CD14-positive monocyte (primary cell): ENCODE results near the gene ARFGAP1. TPM values are rescaled to one million over a fixed set of nuclear protein-coding genes. Genes with fewer than 3 reads are reported as not detected.

Source experiments
- DNase-seq, 3 donors: peaks; one replicate each; pipeline ENCODE4 v3.0.0-alpha.2; 2011 to 2022
- H2AFZ ChIP-seq: 2 replicates; pipeline ENCODE4 v1.6.0; 2012; ENCODE audit warnings: mild to moderate bottlenecking, low read depth, low read length, inconsistent platforms; ENCODE audit not compliant: insufficient read depth, poor library complexity, severe bottlenecking
- H3K27ac ChIP-seq, 2 donors: 1 replicate in 1 of 2; 2 replicates in 1 of 2; pipeline ENCODE4 v1.5.1; 2012 to 2013; ENCODE audit warnings: low read length in 2 of 2, control low read depth in 1 of 2, inconsistent platforms in 1 of 2, low read depth in 1 of 2, mild to moderate bottlenecking in 1 of 2
- H3K27me3 ChIP-seq, 2 donors: one replicate each; pipeline versions ENCODE4 v1.6.0 to v1.6.1; 2011 to 2013; ENCODE audit warnings: low read length in 2 of 2; ENCODE audit not compliant: control insufficient read depth in 2 of 2, insufficient read depth in 2 of 2
- H3K36me3 ChIP-seq, 2 donors: replicated peaks in 1 of 2; 1 replicate in 1 of 2; 2 replicates in 1 of 2; pipeline versions ENCODE4 v1.5.1 to v1.6.1; 2012 to 2013; ENCODE audit warnings: low read length in 2 of 2, control low read depth in 1 of 2, inconsistent platforms in 1 of 2, mild to moderate bottlenecking in 1 of 2; ENCODE audit not compliant: insufficient read depth in 2 of 2, control insufficient read depth in 1 of 2
- H3K4me1 ChIP-seq, 2 donors: 1 replicate in 1 of 2; 2 replicates in 1 of 2; pipeline versions ENCODE4 v1.5.1 to v1.6.1; 2012 to 2013; ENCODE audit warnings: low read length in 2 of 2, control low read depth in 1 of 2, inconsistent platforms in 1 of 2, mild to moderate bottlenecking in 1 of 2, moderate library complexity in 1 of 2; ENCODE audit not compliant: insufficient read depth in 2 of 2, control insufficient read depth in 1 of 2
- H3K4me2 ChIP-seq: replicated peaks from 2 replicates; pipeline ENCODE3; 2012; ENCODE audit warnings: low read length, moderate library complexity, mild to moderate bottlenecking; ENCODE audit not compliant: poor library complexity, severe bottlenecking; ENCODE audit errors: extremely low read depth
- H3K4me3 ChIP-seq, 3 experiments: fragments of 200-600 bp in 1 of 3; sonication (generic) in 1 of 3; replicated peaks in 1 of 3; 1 replicate in 2 of 3; 2 replicates in 1 of 3; pipeline ENCODE4 v1.5.1; 2011 to 2013; ENCODE audit warnings: low read length in 3 of 3, mild to moderate bottlenecking in 3 of 3, control low read depth in 2 of 3, low read depth in 2 of 3, inconsistent platforms in 1 of 3, moderate library complexity in 1 of 3
- H3K79me2 ChIP-seq: 2 replicates; pipeline ENCODE4 v1.6.0; 2012; ENCODE audit warnings: mild to moderate bottlenecking, control low read depth, inconsistent platforms, low read length, moderate library complexity; ENCODE audit not compliant: insufficient read depth
- H3K9ac ChIP-seq: 2 replicates; pipeline ENCODE4 v1.6.0; 2017; ENCODE audit warnings: low read length, mild to moderate bottlenecking; ENCODE audit not compliant: insufficient read depth, poor library complexity, severe bottlenecking
- H3K9me3 ChIP-seq, 2 donors: replicated peaks in 1 of 2; 1 replicate in 1 of 2; 2 replicates in 1 of 2; pipeline versions ENCODE4 v1.5.1 to v1.6.1; 2012 to 2013; ENCODE audit warnings: low read length in 2 of 2, control low read depth in 1 of 2; ENCODE audit not compliant: control insufficient read depth in 1 of 2, insufficient read depth in 1 of 2
- H4K20me1 ChIP-seq: 2 replicates; pipeline ENCODE4 v1.6.0; 2012; ENCODE audit warnings: mild to moderate bottlenecking, low read length, control low read depth, moderate library complexity; ENCODE audit not compliant: insufficient read depth
- H3K27ac Mint-ChIP-seq, 7 donors: one replicate each; pipeline ENCODE4 v1.8.0; 2020; ENCODE audit warnings: mild to moderate bottlenecking in 7 of 7, mixed read lengths in 7 of 7, moderate library complexity in 6 of 7, inconsistent platforms in 2 of 7
- H3K27me3 Mint-ChIP-seq, 3 donors: one replicate each; pipeline ENCODE4 v1.8.0; 2021 to 2022; ENCODE audit warnings: low read depth in 3 of 3, mild to moderate bottlenecking in 3 of 3, mixed read lengths in 3 of 3, moderate library complexity in 3 of 3, inconsistent platforms in 1 of 3
- H3K36me3 Mint-ChIP-seq, 2 donors: one replicate each; pipeline ENCODE4 v1.8.0; 2020; ENCODE audit warnings: mixed read lengths in 2 of 2, inconsistent platforms in 1 of 2, mild to moderate bottlenecking in 1 of 2
- H3K4me1 Mint-ChIP-seq: one replicate; pipeline ENCODE4 v1.8.0; 2020; ENCODE audit warnings: mild to moderate bottlenecking, mixed read lengths
- H3K4me3 Mint-ChIP-seq, 2 donors: one replicate each; pipeline ENCODE4 v1.8.0; 2020; ENCODE audit warnings: mild to moderate bottlenecking in 2 of 2, mixed read lengths in 2 of 2, moderate library complexity in 1 of 2
- H3K9me3 Mint-ChIP-seq, 7 donors: one replicate each; pipeline ENCODE4 v1.8.0; 2020 to 2022; ENCODE audit warnings: mixed read lengths in 7 of 7, mild to moderate bottlenecking in 6 of 7, moderate library complexity in 6 of 7, inconsistent platforms in 2 of 7
- WGBS: methylation state at CpG from one replicate; pipeline ENCODE4 v1.1.5; 2013; ENCODE audit warnings: missing lambda C conversion rate; ENCODE audit not compliant: insufficient coverage; 5-methylcytosine and 5-hydroxymethylcytosine counted together
- intact Hi-C, 2 donors: fragments of 100-400 bp; cut with micrococcal nuclease; formaldehyde crosslinking; loops; one replicate each; pipeline versions ENCODE4 v1.15.0 to v1.15.1; 2023
- polyA plus RNA-seq, 3 donors: library from polyadenylated mRNA; depleted of rRNA in 1 of 3; unstranded in 2 of 3; stranded (reverse) in 1 of 3; fragments of 300-500 nt in 2 of 3; fragments of >200 nt in 1 of 3; fragmentation: Illumina TruSeq in 2 of 3; gene quantifications; 1 replicate in 2 of 3; 2 replicates in 1 of 3; pipeline ENCODE4 v1.2.3, GENCODE V29; 2012 to 2021
- TF ChIP-seq, protein P1 (sequence below): fragments of 200-600 bp; IDR thresholded peaks from one replicate; pipeline ENCODE4 v1.8.0; 2022; ENCODE audit warnings: antibody characterized with exemption, mild to moderate bottlenecking

Gene ARFGAP1
- polyA plus RNA-seq, 3 donors: 11.2 to 99.8 (median 14.1) TPM

DNA sequence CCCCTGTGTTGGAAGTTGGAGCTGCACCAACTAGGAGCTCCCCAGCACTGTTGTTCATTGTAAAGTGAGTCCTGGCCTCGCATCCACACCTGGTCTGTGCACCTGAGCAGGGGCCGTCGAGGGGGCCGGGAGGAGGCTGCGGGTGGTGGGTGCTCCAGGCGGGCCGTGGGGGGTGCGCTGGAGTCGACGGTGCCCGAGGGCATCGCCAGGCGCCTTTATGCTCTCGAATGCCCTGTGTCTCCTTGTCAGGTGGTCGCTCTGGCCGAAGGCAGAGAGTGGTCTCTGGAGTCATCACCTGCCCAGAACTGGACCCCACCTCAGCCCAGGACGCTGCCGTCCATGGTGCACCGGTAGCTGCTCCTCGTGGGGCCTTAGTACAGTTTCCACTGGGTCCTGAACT, 4.3 kb downstream of the ARFGAP1 start:
- no peaks in the 10 kb centered on the region for H3K9me3 Mint-ChIP-seq
- Histone ChIP-seq H3K4me1 (peaks cover 14 to 16% of the 10 kb centered on the region in 2 donors), H3K4me2 (no peak overlapping the region), H3K36me3 (peaks cover 58 to 66% of the 10 kb centered on the region in 2 donors), H3K79me2 (peaks cover 48% of the 10 kb centered on the region), H3K9ac (no peak overlapping the region), H3K9me3 (no peaks in the 10 kb centered on the region), H2AFZ (no peak overlapping the region), H3K4me3 (no peak overlapping the region), H3K27me3 (peaks cover 0 to 1% of the 10 kb centered on the region in 2 donors), H4K20me1 (peaks cover 71% of the 10 kb centered on the region), H3K27ac (no peak overlapping the region)
- H3K36me3 Mint-ChIP-seq: peaks cover 44 to 67% of the 10 kb centered on the region in 2 donors
- H3K4me1 Mint-ChIP-seq: peaks cover 16% of the 10 kb centered on the region
- H3K4me3 Mint-ChIP-seq: no peak overlapping the region
- DNase-seq: no peak
- intact Hi-C loops: loop anchor here in 1 of 2 donors (10.0 kb wide), 1 partner anchor 628 kb away; no protein-coding TSS in a partner anchor
- H3K27me3 Mint-ChIP-seq: peaks cover 0 to 2% (median 1%) of the 10 kb centered on the region in 3 donors
- TF ChIP-seq, protein P1, sequence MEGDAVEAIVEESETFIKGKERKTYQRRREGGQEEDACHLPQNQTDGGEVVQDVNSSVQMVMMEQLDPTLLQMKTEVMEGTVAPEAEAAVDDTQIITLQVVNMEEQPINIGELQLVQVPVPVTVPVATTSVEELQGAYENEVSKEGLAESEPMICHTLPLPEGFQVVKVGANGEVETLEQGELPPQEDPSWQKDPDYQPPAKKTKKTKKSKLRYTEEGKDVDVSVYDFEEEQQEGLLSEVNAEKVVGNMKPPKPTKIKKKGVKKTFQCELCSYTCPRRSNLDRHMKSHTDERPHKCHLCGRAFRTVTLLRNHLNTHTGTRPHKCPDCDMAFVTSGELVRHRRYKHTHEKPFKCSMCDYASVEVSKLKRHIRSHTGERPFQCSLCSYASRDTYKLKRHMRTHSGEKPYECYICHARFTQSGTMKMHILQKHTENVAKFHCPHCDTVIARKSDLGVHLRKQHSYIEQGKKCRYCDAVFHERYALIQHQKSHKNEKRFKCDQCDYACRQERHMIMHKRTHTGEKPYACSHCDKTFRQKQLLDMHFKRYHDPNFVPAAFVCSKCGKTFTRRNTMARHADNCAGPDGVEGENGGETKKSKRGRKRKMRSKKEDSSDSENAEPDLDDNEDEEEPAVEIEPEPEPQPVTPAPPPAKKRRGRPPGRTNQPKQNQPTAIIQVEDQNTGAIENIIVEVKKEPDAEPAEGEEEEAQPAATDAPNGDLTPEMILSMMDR: no peak
- 97% methylated on average over 20 of the region's 20 CpGs for WGBS
- H3K27ac Mint-ChIP-seq: peak overlapping the region in 2 of 7 donors; percentile 57 to 58

DNA sequence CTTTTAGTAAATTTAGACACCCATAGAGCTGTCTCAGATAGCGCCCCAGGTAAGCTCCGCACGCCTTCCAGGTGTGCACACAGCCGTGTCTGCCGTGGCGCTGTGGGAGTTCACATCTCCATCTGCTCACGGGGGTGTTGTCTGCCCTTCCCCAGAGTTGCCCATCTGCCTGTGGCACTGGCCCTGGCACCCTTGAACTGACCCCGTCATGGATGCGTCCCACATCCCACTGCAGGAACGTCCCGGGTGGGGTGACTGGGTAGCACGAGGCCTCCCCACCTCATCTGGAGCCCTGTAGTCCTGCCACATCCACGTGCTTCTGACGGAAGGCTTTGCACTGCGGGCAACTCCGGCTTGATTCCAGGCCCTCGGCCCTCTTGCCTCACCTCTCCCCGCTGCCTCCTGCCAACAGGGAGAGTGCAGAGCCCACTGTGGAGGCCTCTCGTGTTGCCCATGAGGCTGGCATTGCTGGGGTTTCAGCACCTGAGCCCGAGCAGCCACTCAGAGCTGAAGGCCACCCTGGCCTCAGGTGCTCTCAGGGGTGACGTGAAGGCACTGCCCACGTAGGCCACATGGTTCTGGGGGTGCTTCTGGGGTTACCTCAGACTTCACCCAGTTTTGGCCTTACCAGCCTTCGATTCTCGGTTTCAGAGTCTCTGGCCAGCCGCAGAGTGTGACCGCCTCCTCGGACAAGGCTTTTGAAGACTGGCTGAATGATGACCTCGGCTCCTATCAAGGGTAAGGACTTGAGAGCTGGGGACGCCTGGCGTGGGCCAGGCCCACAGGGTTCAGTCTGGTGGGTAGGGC, 5.1 kb downstream of the ARFGAP1 start:
- TF ChIP-seq, protein P1: no peak
- Mint-ChIP-seq H3K9me3 (no peaks in the 10 kb centered on the region), H3K4me1 (peaks cover 15% of the 10 kb centered on the region), H3K27me3 (peaks cover 0 to 2% (median 1%) of the 10 kb centered on the region in 3 donors), H3K36me3 (peaks cover 45 to 74% of the 10 kb centered on the region in 2 donors), H3K27ac (peak overlapping the region in 2 of 7 donors; percentile 28 to 35), H3K4me3 (no peak overlapping the region)
- Histone ChIP-seq H3K79me2 (peaks cover 47% of the 10 kb centered on the region), H3K9ac (no peak overlapping the region), H3K9me3 (no peaks in the 10 kb centered on the region), H3K4me2 (no peak overlapping the region), H3K4me3 (no peak overlapping the region), H4K20me1 (peaks cover 71% of the 10 kb centered on the region), H2AFZ (no peak overlapping the region), H3K36me3 (peaks cover 62 to 73% of the 10 kb centered on the region in 2 donors), H3K27me3 (no peaks in the 10 kb centered on the region), H3K27ac (no peak overlapping the region), H3K4me1 (peaks cover 11 to 14% of the 10 kb centered on the region in 2 donors)
- WGBS: 96% methylated on average over 30 of the region's 30 CpGs
- DNase-seq: no peak
- intact Hi-C loops: loop anchor here in 1 of 2 donors (10.0 kb wide), 1 partner anchor 627 kb away; no protein-coding TSS in a partner anchor
